Measurements from ENCODE around the gene PHLPP1.

- TF ChIP-seq CTCF (IDR thresholded peaks at IDR 0.05; ENCODE audit: insufficient read depth, low read depth, low read length) (no peak), EZH2 (IDR thresholded peaks at IDR 0.05; ENCODE audit: insufficient read depth, low read length) (no peak)
Measured at GRCh38 chr18:62814132-62814759, 98.9 kb downstream of the PHLPP1 start.

All from astrocyte (in vitro differentiated cells and primary cell).